GM23338 (cell line): Measurements from ENCODE around the gene ZCCHC2. TPM values are rescaled to one million over a fixed set of nuclear protein-coding genes. Genes with fewer than 3 reads are reported as not detected.

Experiments used
- ATAC-seq: fragments of 200-7000 bp; cut with Tn5 transposase; 3 replicates; pipeline ENCODE4 v1.9.1; 2020
- DNase-seq: peaks from one replicate; pipeline ENCODE4 v3.0.0-alpha.2; 2015; ENCODE audit warnings: low spot score
- H2AFZ ChIP-seq: fragments of 200-600 bp; sonication (generic); 2 replicates; pipeline ENCODE4 v1.8.0; 2016; ENCODE audit warnings: antibody characterized with exemption, mild to moderate bottlenecking, moderate library complexity
- H3F3A ChIP-seq: fragments of 200-600 bp; sonication (generic); replicated peaks from 2 replicates; pipeline ENCODE4 v1.8.0; 2017; ENCODE audit warnings: antibody characterized with exemption, mixed run types, low read depth
- H3K27ac ChIP-seq: fragments of 200-600 bp; sonication (generic); 2 replicates; pipeline ENCODE4 v1.6.1; 2016; ENCODE audit warnings: low read depth
- H3K27me3 ChIP-seq: fragments of 200-600 bp; sonication (generic); 2 replicates; pipeline ENCODE4 v1.8.0; 2016; ENCODE audit warnings: mild to moderate bottlenecking, mixed run types, moderate library complexity; ENCODE audit not compliant: insufficient read depth
- H3K36me3 ChIP-seq: fragments of 200-600 bp; sonication (generic); 2 replicates; pipeline ENCODE4 v1.8.0; 2016; ENCODE audit warnings: mild to moderate bottlenecking; ENCODE audit not compliant: insufficient read depth
- H3K4me1 ChIP-seq: fragments of 200-600 bp; sonication (generic); 2 replicates; pipeline ENCODE4 v1.8.0; 2016; ENCODE audit warnings: mild to moderate bottlenecking, moderate library complexity; ENCODE audit not compliant: insufficient read depth
- H3K4me2 ChIP-seq: fragments of 200-600 bp; sonication (generic); 2 replicates; pipeline ENCODE4 v1.7.1; 2017; ENCODE audit warnings: mixed run types
- H3K4me3 ChIP-seq: fragments of 200-600 bp; sonication (generic); 2 replicates; pipeline ENCODE4 v1.6.1; 2016; ENCODE audit warnings: mixed run types
- H3K79me2 ChIP-seq: fragments of 200-600 bp; sonication (generic); replicated peaks from 2 replicates; pipeline ENCODE4 v1.8.0; 2017; ENCODE audit warnings: mild to moderate bottlenecking; ENCODE audit not compliant: insufficient read depth
- H3K9me2 ChIP-seq: fragments of 200-600 bp; sonication (generic); 2 replicates; pipeline ENCODE4 v1.8.0; 2017; ENCODE audit not compliant: insufficient read depth
- H4K20me1 ChIP-seq: fragments of 200-600 bp; sonication (generic); replicated peaks from 2 replicates; pipeline ENCODE4 v1.8.0; 2017; ENCODE audit warnings: mild to moderate bottlenecking; ENCODE audit not compliant: insufficient read depth
- H3K27ac Mint-ChIP-seq: 2 replicates; pipeline ENCODE4 v1.8.0; 2020; ENCODE audit warnings: inconsistent platforms, mild to moderate bottlenecking, moderate library complexity, mixed read lengths
- H3K27me3 Mint-ChIP-seq: 3 replicates; pipeline ENCODE4 v1.8.0; 2022; ENCODE audit warnings: low read depth, mild to moderate bottlenecking, moderate library complexity, mixed read lengths, inconsistent platforms; ENCODE audit not compliant: insufficient read depth, poor library complexity
- H3K36me3 Mint-ChIP-seq: 3 replicates; pipeline ENCODE4 v1.8.0; 2021; ENCODE audit warnings: low read depth, mild to moderate bottlenecking, inconsistent platforms, moderate library complexity, mixed read lengths
- H3K4me1 Mint-ChIP-seq: 3 replicates; pipeline ENCODE4 v1.8.0; 2020; ENCODE audit warnings: mild to moderate bottlenecking, inconsistent platforms, mixed read lengths
- H3K4me3 Mint-ChIP-seq: 3 replicates; pipeline ENCODE4 v1.8.0; 2021; ENCODE audit warnings: moderate library complexity, mild to moderate bottlenecking, inconsistent platforms, mixed read lengths
- H3K9me3 Mint-ChIP-seq: 3 replicates; pipeline ENCODE4 v1.8.0; 2020; ENCODE audit warnings: moderate library complexity, mild to moderate bottlenecking, inconsistent platforms, mixed read lengths
- CREB1 ChIP-seq: fragments of 250-450 bp; sonication (Bioruptor Pico); IDR thresholded peaks from 2 replicates; pipeline ENCODE4 v1.5.0; 2020; ENCODE audit warnings: low read depth, mild to moderate bottlenecking, moderate library complexity
- EZH2 ChIP-seq: fragments of 200-600 bp; sonication (generic); IDR thresholded peaks from one replicate; pipeline ENCODE4 v1.8.0; 2017; ENCODE audit warnings: antibody characterized with exemption, mild to moderate bottlenecking, low read depth; ENCODE audit not compliant: unreplicated experiment
- EZH2phosphoT487 ChIP-seq: fragments of 200-600 bp; sonication (generic); IDR thresholded peaks from one replicate; pipeline ENCODE4 v1.8.1; 2018; ENCODE audit warnings: antibody characterized with exemption; ENCODE audit not compliant: unreplicated experiment
- JUNB ChIP-seq: IDR thresholded peaks from one replicate; pipeline ENCODE4 v1.6.1; 2016; ENCODE audit warnings: antibody characterized with exemption; ENCODE audit not compliant: unreplicated experiment
- NANOG ChIP-seq: IDR thresholded peaks from 2 replicates; pipeline ENCODE4 v1.6.1; 2016; ENCODE audit warnings: antibody characterized with exemption, borderline replicate concordance
- POLR2AphosphoS5 ChIP-seq: IDR thresholded peaks from 2 replicates; pipeline ENCODE4 v1.6.1; 2016; ENCODE audit warnings: antibody characterized with exemption, low read depth
- STAT1 ChIP-seq: IDR thresholded peaks from one replicate; pipeline ENCODE4 v1.6.1; 2016; ENCODE audit warnings: antibody characterized with exemption; ENCODE audit not compliant: unreplicated experiment
- ZNF114 ChIP-seq: fragments of 250-450 bp; sonication (Bioruptor Pico); IDR thresholded peaks from 2 replicates; pipeline ENCODE4 v1.5.0; 2020; ENCODE audit warnings: mild to moderate bottlenecking, moderate library complexity
- ZNF331 ChIP-seq: fragments of 250-450 bp; sonication (Bioruptor Pico); IDR thresholded peaks from 2 replicates; pipeline ENCODE4 v1.5.0; 2020; ENCODE audit warnings: low read depth, mild to moderate bottlenecking, moderate library complexity
- polyA plus RNA-seq: library from polyadenylated mRNA; unstranded; fragments of >200 nt; fragmentation: Nextera tagmentation; extraction: Ambion mirVana; gene quantifications from 2 replicates; pipeline ENCODE4 v1.2.1, GENCODE V29; 2016
- total RNA-seq: library from RNA; depleted of rRNA; stranded (reverse); fragments of >200 nt; shearing (Covaris generic); gene quantifications from 2 replicates; pipeline ENCODE4 v1.2.3, GENCODE V29; 2014
- TF ChIP-seq, protein P1 (sequence below): fragments of 250-450 bp; sonication (Bioruptor Pico); IDR thresholded peaks from 2 replicates; pipeline ENCODE4 v1.5.0; 2020; ENCODE audit warnings: mild to moderate bottlenecking, moderate library complexity
- TF ChIP-seq, protein P2 (sequence below): IDR thresholded peaks from one replicate; pipeline ENCODE4 v1.6.1; 2018; ENCODE audit warnings: antibody characterized with exemption; ENCODE audit not compliant: unreplicated experiment
- TF ChIP-seq, protein P3 (sequence below), 2 experiments: fragments of 200-600 bp in 1 of 2; sonication (generic) in 1 of 2; conservative IDR thresholded peaks; 2 replicates each; pipeline versions ENCODE4 v1.5.1 to v1.6.1; 2016 to 2017; ENCODE audit warnings: antibody characterized with exemption in 2 of 2, low read depth in 2 of 2, mild to moderate bottlenecking in 2 of 2, moderate library complexity in 1 of 2
- TF ChIP-seq, protein P4 (sequence below): IDR thresholded peaks from 2 replicates; pipeline ENCODE4 v1.6.1; 2016; ENCODE audit warnings: antibody characterized with exemption

The ZCCHC2 gene
- total and polyA plus RNA-seq, 2 experiments from 2014 or later = 5.4 to 15.4 TPM

DNA sequence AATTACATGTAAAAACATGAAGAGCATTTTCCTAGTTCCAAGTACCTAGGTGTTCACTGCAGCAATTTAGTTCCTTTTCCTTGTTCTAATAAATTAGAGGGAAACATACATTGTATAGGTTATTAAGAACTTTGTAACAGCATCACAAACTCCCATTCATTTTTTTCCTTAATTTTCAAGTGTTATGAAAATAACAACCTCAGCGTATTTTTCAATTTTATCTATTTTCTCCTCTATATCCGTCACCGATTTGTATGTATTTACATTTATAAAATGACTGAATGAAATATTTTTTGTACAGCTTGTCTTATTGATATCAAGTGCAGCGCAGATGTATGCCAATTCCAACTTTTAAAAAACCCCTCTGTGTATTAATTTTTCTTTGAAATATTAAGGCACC, 44.0 kb downstream of the ZCCHC2 start:
- H3F3A ChIP-seq = no peaks in the 10 kb centered on the region
- no peak overlapping the region for H3K4me3 ChIP-seq
- H3K27ac Mint-ChIP-seq = no peak overlapping the region
- H3K36me3 ChIP-seq = peaks cover 11% of the 10 kb centered on the region; the same call in 1 of the 2 replicates
- H3K27me3 ChIP-seq = no peaks in the 10 kb centered on the region
- TF ChIP-seq ZNF114 (CRISPR knock-in tag) = no peak
- TF ChIP-seq ZNF331 = no peak
- no peak for TF ChIP-seq POLR2AphosphoS5
- TF ChIP-seq, protein P1, sequence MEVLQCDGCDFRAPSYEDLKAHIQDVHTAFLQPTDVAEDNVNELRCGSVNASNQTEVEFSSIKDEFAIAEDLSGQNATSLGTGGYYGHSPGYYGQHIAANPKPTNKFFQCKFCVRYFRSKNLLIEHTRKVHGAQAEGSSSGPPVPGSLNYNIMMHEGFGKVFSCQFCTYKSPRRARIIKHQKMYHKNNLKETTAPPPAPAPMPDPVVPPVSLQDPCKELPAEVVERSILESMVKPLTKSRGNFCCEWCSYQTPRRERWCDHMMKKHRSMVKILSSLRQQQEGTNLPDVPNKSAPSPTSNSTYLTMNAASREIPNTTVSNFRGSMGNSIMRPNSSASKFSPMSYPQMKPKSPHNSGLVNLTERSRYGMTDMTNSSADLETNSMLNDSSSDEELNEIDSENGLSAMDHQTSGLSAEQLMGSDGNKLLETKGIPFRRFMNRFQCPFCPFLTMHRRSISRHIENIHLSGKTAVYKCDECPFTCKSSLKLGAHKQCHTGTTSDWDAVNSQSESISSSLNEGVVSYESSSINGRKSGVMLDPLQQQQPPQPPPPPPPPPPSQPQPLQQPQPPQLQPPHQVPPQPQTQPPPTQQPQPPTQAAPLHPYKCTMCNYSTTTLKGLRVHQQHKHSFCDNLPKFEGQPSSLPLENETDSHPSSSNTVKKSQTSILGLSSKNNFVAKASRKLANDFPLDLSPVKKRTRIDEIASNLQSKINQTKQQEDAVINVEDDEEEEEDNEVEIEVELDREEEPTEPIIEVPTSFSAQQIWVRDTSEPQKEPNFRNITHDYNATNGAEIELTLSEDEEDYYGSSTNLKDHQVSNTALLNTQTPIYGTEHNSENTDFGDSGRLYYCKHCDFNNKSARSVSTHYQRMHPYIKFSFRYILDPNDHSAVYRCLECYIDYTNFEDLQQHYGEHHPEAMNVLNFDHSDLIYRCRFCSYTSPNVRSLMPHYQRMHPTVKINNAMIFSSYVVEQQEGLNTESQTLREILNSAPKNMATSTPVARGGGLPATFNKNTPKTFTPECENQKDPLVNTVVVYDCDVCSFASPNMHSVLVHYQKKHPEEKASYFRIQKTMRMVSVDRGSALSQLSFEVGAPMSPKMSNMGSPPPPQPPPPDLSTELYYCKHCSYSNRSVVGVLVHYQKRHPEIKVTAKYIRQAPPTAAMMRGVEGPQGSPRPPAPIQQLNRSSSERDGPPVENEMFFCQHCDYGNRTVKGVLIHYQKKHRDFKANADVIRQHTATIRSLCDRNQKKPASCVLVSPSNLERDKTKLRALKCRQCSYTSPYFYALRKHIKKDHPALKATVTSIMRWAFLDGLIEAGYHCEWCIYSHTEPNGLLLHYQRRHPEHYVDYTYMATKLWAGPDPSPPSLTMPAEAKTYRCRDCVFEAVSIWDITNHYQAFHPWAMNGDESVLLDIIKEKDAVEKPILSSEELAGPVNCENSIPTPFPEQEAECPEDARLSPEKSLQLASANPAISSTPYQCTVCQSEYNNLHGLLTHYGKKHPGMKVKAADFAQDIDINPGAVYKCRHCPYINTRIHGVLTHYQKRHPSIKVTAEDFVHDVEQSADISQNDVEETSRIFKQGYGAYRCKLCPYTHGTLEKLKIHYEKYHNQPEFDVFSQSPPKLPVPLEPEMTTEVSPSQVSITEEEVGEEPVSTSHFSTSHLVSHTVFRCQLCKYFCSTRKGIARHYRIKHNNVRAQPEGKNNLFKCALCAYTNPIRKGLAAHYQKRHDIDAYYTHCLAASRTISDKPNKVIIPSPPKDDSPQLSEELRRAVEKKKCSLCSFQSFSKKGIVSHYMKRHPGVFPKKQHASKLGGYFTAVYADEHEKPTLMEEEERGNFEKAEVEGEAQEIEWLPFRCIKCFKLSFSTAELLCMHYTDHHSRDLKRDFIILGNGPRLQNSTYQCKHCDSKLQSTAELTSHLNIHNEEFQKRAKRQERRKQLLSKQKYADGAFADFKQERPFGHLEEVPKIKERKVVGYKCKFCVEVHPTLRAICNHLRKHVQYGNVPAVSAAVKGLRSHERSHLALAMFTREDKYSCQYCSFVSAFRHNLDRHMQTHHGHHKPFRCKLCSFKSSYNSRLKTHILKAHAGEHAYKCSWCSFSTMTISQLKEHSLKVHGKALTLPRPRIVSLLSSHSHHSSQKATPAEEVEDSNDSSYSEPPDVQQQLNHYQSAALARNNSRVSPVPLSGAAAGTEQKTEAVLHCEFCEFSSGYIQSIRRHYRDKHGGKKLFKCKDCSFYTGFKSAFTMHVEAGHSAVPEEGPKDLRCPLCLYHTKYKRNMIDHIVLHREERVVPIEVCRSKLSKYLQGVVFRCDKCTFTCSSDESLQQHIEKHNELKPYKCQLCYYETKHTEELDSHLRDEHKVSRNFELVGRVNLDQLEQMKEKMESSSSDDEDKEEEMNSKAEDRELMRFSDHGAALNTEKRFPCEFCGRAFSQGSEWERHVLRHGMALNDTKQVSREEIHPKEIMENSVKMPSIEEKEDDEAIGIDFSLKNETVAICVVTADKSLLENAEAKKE = no peak
- TF ChIP-seq EZH2phosphoT487 = no peak
- TF ChIP-seq JUNB = no peak
- TF ChIP-seq STAT1 = no peak
- TF ChIP-seq, protein P2, sequence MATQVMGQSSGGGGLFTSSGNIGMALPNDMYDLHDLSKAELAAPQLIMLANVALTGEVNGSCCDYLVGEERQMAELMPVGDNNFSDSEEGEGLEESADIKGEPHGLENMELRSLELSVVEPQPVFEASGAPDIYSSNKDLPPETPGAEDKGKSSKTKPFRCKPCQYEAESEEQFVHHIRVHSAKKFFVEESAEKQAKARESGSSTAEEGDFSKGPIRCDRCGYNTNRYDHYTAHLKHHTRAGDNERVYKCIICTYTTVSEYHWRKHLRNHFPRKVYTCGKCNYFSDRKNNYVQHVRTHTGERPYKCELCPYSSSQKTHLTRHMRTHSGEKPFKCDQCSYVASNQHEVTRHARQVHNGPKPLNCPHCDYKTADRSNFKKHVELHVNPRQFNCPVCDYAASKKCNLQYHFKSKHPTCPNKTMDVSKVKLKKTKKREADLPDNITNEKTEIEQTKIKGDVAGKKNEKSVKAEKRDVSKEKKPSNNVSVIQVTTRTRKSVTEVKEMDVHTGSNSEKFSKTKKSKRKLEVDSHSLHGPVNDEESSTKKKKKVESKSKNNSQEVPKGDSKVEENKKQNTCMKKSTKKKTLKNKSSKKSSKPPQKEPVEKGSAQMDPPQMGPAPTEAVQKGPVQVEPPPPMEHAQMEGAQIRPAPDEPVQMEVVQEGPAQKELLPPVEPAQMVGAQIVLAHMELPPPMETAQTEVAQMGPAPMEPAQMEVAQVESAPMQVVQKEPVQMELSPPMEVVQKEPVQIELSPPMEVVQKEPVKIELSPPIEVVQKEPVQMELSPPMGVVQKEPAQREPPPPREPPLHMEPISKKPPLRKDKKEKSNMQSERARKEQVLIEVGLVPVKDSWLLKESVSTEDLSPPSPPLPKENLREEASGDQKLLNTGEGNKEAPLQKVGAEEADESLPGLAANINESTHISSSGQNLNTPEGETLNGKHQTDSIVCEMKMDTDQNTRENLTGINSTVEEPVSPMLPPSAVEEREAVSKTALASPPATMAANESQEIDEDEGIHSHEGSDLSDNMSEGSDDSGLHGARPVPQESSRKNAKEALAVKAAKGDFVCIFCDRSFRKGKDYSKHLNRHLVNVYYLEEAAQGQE = no peak
- TF ChIP-seq CREB1 = no peak
- TF ChIP-seq, protein P3, sequence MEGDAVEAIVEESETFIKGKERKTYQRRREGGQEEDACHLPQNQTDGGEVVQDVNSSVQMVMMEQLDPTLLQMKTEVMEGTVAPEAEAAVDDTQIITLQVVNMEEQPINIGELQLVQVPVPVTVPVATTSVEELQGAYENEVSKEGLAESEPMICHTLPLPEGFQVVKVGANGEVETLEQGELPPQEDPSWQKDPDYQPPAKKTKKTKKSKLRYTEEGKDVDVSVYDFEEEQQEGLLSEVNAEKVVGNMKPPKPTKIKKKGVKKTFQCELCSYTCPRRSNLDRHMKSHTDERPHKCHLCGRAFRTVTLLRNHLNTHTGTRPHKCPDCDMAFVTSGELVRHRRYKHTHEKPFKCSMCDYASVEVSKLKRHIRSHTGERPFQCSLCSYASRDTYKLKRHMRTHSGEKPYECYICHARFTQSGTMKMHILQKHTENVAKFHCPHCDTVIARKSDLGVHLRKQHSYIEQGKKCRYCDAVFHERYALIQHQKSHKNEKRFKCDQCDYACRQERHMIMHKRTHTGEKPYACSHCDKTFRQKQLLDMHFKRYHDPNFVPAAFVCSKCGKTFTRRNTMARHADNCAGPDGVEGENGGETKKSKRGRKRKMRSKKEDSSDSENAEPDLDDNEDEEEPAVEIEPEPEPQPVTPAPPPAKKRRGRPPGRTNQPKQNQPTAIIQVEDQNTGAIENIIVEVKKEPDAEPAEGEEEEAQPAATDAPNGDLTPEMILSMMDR (conservative IDR thresholded peaks at IDR 0.05; ENCODE audit: low read depth in 2 of 2) = no peak
- TF ChIP-seq NANOG = no peak
- TF ChIP-seq EZH2 = no peak
- TF ChIP-seq, protein P4, sequence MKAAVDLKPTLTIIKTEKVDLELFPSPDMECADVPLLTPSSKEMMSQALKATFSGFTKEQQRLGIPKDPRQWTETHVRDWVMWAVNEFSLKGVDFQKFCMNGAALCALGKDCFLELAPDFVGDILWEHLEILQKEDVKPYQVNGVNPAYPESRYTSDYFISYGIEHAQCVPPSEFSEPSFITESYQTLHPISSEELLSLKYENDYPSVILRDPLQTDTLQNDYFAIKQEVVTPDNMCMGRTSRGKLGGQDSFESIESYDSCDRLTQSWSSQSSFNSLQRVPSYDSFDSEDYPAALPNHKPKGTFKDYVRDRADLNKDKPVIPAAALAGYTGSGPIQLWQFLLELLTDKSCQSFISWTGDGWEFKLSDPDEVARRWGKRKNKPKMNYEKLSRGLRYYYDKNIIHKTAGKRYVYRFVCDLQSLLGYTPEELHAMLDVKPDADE = no peak
- H3K4me1 ChIP-seq = no peaks in the 10 kb centered on the region
- DNase-seq (no peak), ATAC-seq (no peak)
- no peaks in the 10 kb centered on the region for H3K79me2 ChIP-seq
- no peak overlapping the region for H3K4me3 Mint-ChIP-seq
- H3K36me3 Mint-ChIP-seq = peaks cover 26% of the 10 kb centered on the region
- no peak overlapping the region for H3K27ac ChIP-seq
- no peak overlapping the region for H2AFZ ChIP-seq
- H3K9me2 ChIP-seq = no peaks in the 10 kb centered on the region
- no peak overlapping the region for H3K4me2 ChIP-seq
- H3K27me3 Mint-ChIP-seq = no peaks in the 10 kb centered on the region
- H4K20me1 ChIP-seq = no peaks in the 10 kb centered on the region
- no peaks in the 10 kb centered on the region for H3K9me3 Mint-ChIP-seq
- no peaks in the 10 kb centered on the region for H3K4me1 Mint-ChIP-seq
